ENCODE measurements around the gene IL16.

The IL16 gene

GRCh38 chr15:81296186-81296585, 99.5 kb downstream of the IL16 start:
- no peak for TF ChIP-seq CTCF (IDR thresholded peaks at IDR 0.05; ENCODE audit: borderline replicate concordance, control extremely low read depth, extremely low read depth, insufficient read depth, missing control alignments)
- DNase-seq (ENCODE audit: low spot score), result no peak
- in situ Hi-C loops (cut with MboI; ENCODE audit: low sequenced_read_pairs, unreplicated experiment), result no loop called here

GRCh38 chr15:81296673-81297072, 100.0 kb downstream of the IL16 start:
- in situ Hi-C loops (cut with MboI; ENCODE audit: low sequenced_read_pairs, unreplicated experiment), result no loop called here
- no peak for TF ChIP-seq CTCF (IDR thresholded peaks at IDR 0.05; ENCODE audit: borderline replicate concordance, control extremely low read depth, extremely low read depth, insufficient read depth, missing control alignments)
- DNase-seq (ENCODE audit: low spot score), result peak; percentile 64

- DNase-seq (ENCODE audit: low spot score), result no peak
- in situ Hi-C loops (cut with MboI; ENCODE audit: low sequenced_read_pairs, unreplicated experiment), result no loop called here
- TF ChIP-seq CTCF (IDR thresholded peaks at IDR 0.05; ENCODE audit: borderline replicate concordance, control extremely low read depth, extremely low read depth, insufficient read depth, missing control alignments), result no peak
These were observed 100.5 kb downstream of the IL16 start for GRCh38 chr15:81297147-81297572.

- TF ChIP-seq CTCF (IDR thresholded peaks at IDR 0.05; ENCODE audit: borderline replicate concordance, control extremely low read depth, extremely low read depth, insufficient read depth, missing control alignments), result no peak
- in situ Hi-C loops (cut with MboI; ENCODE audit: low sequenced_read_pairs, unreplicated experiment), result no loop called here
- no peak for DNase-seq (ENCODE audit: low spot score)
These were observed 101.2 kb downstream of the IL16 start for GRCh38 chr15:81297603-81298575.

GRCh38 chr15:81298611-81299010, 101.9 kb downstream of the IL16 start:
- TF ChIP-seq CTCF (IDR thresholded peaks at IDR 0.05; ENCODE audit: borderline replicate concordance, control extremely low read depth, extremely low read depth, insufficient read depth, missing control alignments), result no peak
- no peak for DNase-seq (ENCODE audit: low spot score)
- in situ Hi-C loops (cut with MboI; ENCODE audit: low sequenced_read_pairs, unreplicated experiment), result no loop called here

GRCh38 chr15:81299156-81299555, 102.5 kb downstream of the IL16 start:
- in situ Hi-C loops (cut with MboI; ENCODE audit: low sequenced_read_pairs, unreplicated experiment), result no loop called here
- no peak for DNase-seq (ENCODE audit: low spot score)
- no peak for TF ChIP-seq CTCF (IDR thresholded peaks at IDR 0.05; ENCODE audit: borderline replicate concordance, control extremely low read depth, extremely low read depth, insufficient read depth, missing control alignments)
